WTC11 (cell line): ENCODE data around the gene RUFY2. TPM values are rescaled to one million over a fixed set of nuclear protein-coding genes. Genes with fewer than 3 reads are reported as not detected.
A peak's percentile ranks its signal among the peaks of the same experiment; 100 is the strongest.
"Not testable (repeated sequence)": the region's sequence is repeated elsewhere in the genome, so short reads cannot be mapped to it uniquely, and the experiment has no call there.

Experiments used
- ATAC-seq: fragments of 200-7000 bp; cut with Tn5 transposase; 2 replicates; pipeline ENCODE4 v1.10.0; 2021; ENCODE audit warnings: mild to moderate bottlenecking, moderate library complexity
- CTCF ChIA-PET: fragments of 300-600 bp; sonication (Branson Sonifier 250); formaldehyde crosslinking; loops from one replicate; lab custom pipeline; 2021; ENCODE audit warnings: antibody characterized with exemption; lab: Charles Lee
- POLR2A ChIA-PET: fragments of 350-600 bp; sonication (Branson Sonifier 250); formaldehyde crosslinking; loops from one replicate; lab custom pipeline; 2021; ENCODE audit warnings: antibody characterized with exemption; lab: Charles Lee
- DNase-seq: peaks from one replicate; pipeline ENCODE4 v3.0.0; 2021; ENCODE audit warnings: low spot score
- H3K27ac Mint-ChIP-seq: 2 replicates; pipeline ENCODE4 v1.8.0; 2021; ENCODE audit warnings: mixed read lengths
- H3K27me3 Mint-ChIP-seq: 2 replicates; pipeline ENCODE4 v1.8.0; 2021; ENCODE audit warnings: low read depth, mild to moderate bottlenecking, moderate library complexity, mixed read lengths
- H3K36me3 Mint-ChIP-seq: 2 replicates; pipeline ENCODE4 v1.8.0; 2021; ENCODE audit warnings: mixed read lengths
- H3K4me1 Mint-ChIP-seq: 2 replicates; pipeline ENCODE4 v1.8.0; 2022; ENCODE audit warnings: mixed read lengths
- H3K4me3 Mint-ChIP-seq: 2 replicates; pipeline ENCODE4 v1.8.0; 2021; ENCODE audit warnings: mild to moderate bottlenecking, moderate library complexity, mixed read lengths
- H3K9me3 Mint-ChIP-seq: 2 replicates; pipeline ENCODE4 v1.8.0; 2021; ENCODE audit warnings: mixed read lengths
- CTCF ChIP-seq: fragments of 200-600 bp; IDR thresholded peaks from 2 replicates; pipeline ENCODE4 v1.8.0; 2022; ENCODE audit warnings: antibody characterized with exemption
- ESRRA ChIP-seq: sonication (generic); formaldehyde crosslinking; IDR thresholded peaks from 2 replicates; pipeline ENCODE4 v1.8.1; 2022; ENCODE audit warnings: mild to moderate bottlenecking, missing genetic modification reagents, borderline replicate concordance
- ETV6 ChIP-seq: sonication (generic); formaldehyde crosslinking; IDR thresholded peaks from 2 replicates; pipeline ENCODE4 v1.8.1; 2022; ENCODE audit warnings: mild to moderate bottlenecking, missing genetic modification reagents
- GRHL2 ChIP-seq: fragments of 250-450 bp; sonication (Bioruptor Pico); IDR thresholded peaks from 2 replicates; pipeline ENCODE4 v1.8.0; 2022; ENCODE audit warnings: mild to moderate bottlenecking, moderate library complexity; ENCODE audit not compliant: insufficient replicate concordance, severe bottlenecking
- IRF1 ChIP-seq: sonication (generic); formaldehyde crosslinking; IDR thresholded peaks from 2 replicates; pipeline ENCODE4 v1.8.0; 2023; ENCODE audit warnings: missing genetic modification reagents
- IRF2 ChIP-seq: sonication (generic); formaldehyde crosslinking; IDR thresholded peaks from 2 replicates; pipeline ENCODE4 v1.8.0; 2022; ENCODE audit warnings: low read depth, missing genetic modification reagents, borderline replicate concordance
- JAZF1 ChIP-seq: fragments of 250-450 bp; sonication (Bioruptor Pico); IDR thresholded peaks from 2 replicates; pipeline ENCODE4 v1.9.0; 2021; ENCODE audit warnings: moderate library complexity, mild to moderate bottlenecking, inconsistent platforms
- NR1H2 ChIP-seq: sonication (generic); formaldehyde crosslinking; IDR thresholded peaks from 2 replicates; pipeline ENCODE4 v1.9.0; 2021; ENCODE audit warnings: mild to moderate bottlenecking, moderate library complexity, missing genetic modification reagents
- PREB ChIP-seq: sonication (generic); formaldehyde crosslinking; IDR thresholded peaks from 2 replicates; pipeline ENCODE4 v1.8.1; 2022; ENCODE audit warnings: mild to moderate bottlenecking, missing genetic modification reagents, moderate library complexity, borderline replicate concordance
- RELA ChIP-seq: sonication (generic); formaldehyde crosslinking; IDR thresholded peaks from 2 replicates; pipeline ENCODE4 v1.8.1; 2022; ENCODE audit warnings: missing genetic modification reagents, mild to moderate bottlenecking, borderline replicate concordance
- TCF7 ChIP-seq: sonication (generic); formaldehyde crosslinking; IDR thresholded peaks from 2 replicates; pipeline ENCODE4 v1.8.0; 2022; ENCODE audit warnings: mild to moderate bottlenecking, low read depth, missing genetic modification reagents, moderate library complexity
- TEAD1 ChIP-seq: sonication (generic); formaldehyde crosslinking; IDR thresholded peaks from 2 replicates; pipeline ENCODE4 v1.8.0; 2022; ENCODE audit warnings: mild to moderate bottlenecking, missing genetic modification reagents
- USF2 ChIP-seq: sonication (generic); formaldehyde crosslinking; IDR thresholded peaks from 2 replicates; pipeline ENCODE4 v1.8.1; 2023; ENCODE audit warnings: mild to moderate bottlenecking, missing genetic modification reagents, moderate library complexity
- ZNF281 ChIP-seq: sonication (generic); formaldehyde crosslinking; IDR thresholded peaks from 2 replicates; pipeline ENCODE4 v1.8.0; 2023; ENCODE audit warnings: mild to moderate bottlenecking, missing genetic modification reagents
- ZNF671 ChIP-seq: fragments of 250-450 bp; sonication (Bioruptor Pico); IDR thresholded peaks from 2 replicates; pipeline ENCODE4 v1.8.0; 2021; ENCODE audit warnings: mild to moderate bottlenecking
- ZSCAN18 ChIP-seq: fragments of 250-450 bp; sonication (Bioruptor Pico); IDR thresholded peaks from 2 replicates; pipeline ENCODE4 v2.1.2; 2022; ENCODE audit warnings: mild to moderate bottlenecking, moderate library complexity
- total RNA-seq: library from RNA; stranded (reverse); gene quantifications from 3 replicates; pipeline ENCODE4 v1.2.3, GENCODE V29; 2021
- TF ChIP-seq, protein P1 (sequence below): sonication (generic); formaldehyde crosslinking; conservative IDR thresholded peaks from 2 replicates; pipeline ENCODE4 v1.8.1; 2022; ENCODE audit warnings: mild to moderate bottlenecking, missing genetic modification reagents

RUFY2 gene
- total RNA-seq, 1 experiment from 2014 or later: 10.3 TPM

GRCh38 chr10:68406815-68407548 lies at the start of gene RUFY2 (continued):
- TF ChIP-seq CTCF: peak; percentile 57
- TF ChIP-seq USF2 (CRISPR knock-in tag): no peak; the same call in 1 of the 2 replicates
- TF ChIP-seq, all 79 proteins: peak for 18

GRCh38 chr10:68449698-68450097 lies 42.6 kb upstream of the RUFY2 start:
- H3K36me3 Mint-ChIP-seq: peaks cover 50% of the 10 kb centered on the region
- ATAC-seq, POLR2A ChIA-PET, H3K9me3 Mint-ChIP-seq, H3K27ac Mint-ChIP-seq, DNase-seq, H3K27me3 Mint-ChIP-seq, H3K4me3 Mint-ChIP-seq, H3K4me1 Mint-ChIP-seq: not testable (repeated sequence)
- CTCF ChIA-PET: interaction anchor here (0.7 kb wide), 1 partner anchor 572 kb away, joined by 3 read pairs; no protein-coding TSS in a partner anchor

DNA sequence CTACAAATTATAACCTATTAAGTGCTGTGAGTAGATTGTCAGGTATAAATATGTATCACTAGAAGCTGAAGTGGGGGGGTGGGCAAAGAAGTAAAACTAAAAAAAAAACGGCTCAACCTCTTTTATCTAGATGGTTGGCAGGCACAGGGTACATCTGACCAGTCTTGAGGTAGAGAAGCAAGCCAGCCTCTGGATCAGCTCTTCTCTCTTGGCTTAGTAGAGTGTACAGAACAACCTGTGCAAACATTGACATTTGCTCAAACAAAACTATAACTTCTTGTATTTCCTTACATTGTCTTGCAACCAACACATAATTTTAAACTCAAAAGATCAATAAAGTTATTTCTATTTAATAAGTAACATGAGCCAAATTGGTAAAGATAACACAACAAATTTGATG lies 39.1 kb upstream of the RUFY2 start:
- Mint-ChIP-seq H3K27ac (no peak overlapping the region), H3K9me3 (no peaks in the 10 kb centered on the region), H3K27me3 (no peaks in the 10 kb centered on the region), H3K4me1 (no peaks in the 10 kb centered on the region), H3K4me3 (no peak overlapping the region)
- ChIA-PET POLR2A (no interaction called here), CTCF (interaction anchor here (0.7 to 1.2 kb wide), 2 partner anchors 39 to 1136 kb away, joined by 3 read pairs; partner anchors contain the start of gene RUFY2)
- no peak for ATAC-seq
- no peak for DNase-seq
- TF ChIP-seq ETV6 (CRISPR knock-in tag) (no peak), TEAD1 (CRISPR knock-in tag) (no peak), RELA (CRISPR knock-in tag) (no peak), IRF1 (CRISPR knock-in tag) (no peak), PREB (CRISPR knock-in tag) (no peak), JAZF1 (CRISPR knock-in tag) (no peak)
- TF ChIP-seq, protein P1, sequence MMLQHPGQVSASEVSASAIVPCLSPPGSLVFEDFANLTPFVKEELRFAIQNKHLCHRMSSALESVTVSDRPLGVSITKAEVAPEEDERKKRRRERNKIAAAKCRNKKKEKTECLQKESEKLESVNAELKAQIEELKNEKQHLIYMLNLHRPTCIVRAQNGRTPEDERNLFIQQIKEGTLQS: no peak
- TF ChIP-seq, all 79 proteins: peak for 0
- H3K36me3 Mint-ChIP-seq: peaks cover 45% of the 10 kb centered on the region

GRCh38 chr10:68442971-68443370 lies 35.9 kb upstream of the RUFY2 start:
- POLR2A ChIA-PET: no interaction called here
- ATAC-seq (no peak), DNase-seq (no peak)
- H3K4me1 Mint-ChIP-seq: no peaks in the 10 kb centered on the region
- H3K4me3 Mint-ChIP-seq: no peak overlapping the region
- CTCF ChIA-PET: no interaction called here
- peaks cover 37% of the 10 kb centered on the region for H3K36me3 Mint-ChIP-seq
- no peaks in the 10 kb centered on the region for H3K9me3 Mint-ChIP-seq
- no peaks in the 10 kb centered on the region for H3K27me3 Mint-ChIP-seq
- no peak overlapping the region for H3K27ac Mint-ChIP-seq
- TF ChIP-seq ESRRA (CRISPR knock-in tag): no peak
- TF ChIP-seq RELA (CRISPR knock-in tag): no peak
- no peak for TF ChIP-seq TCF7 (CRISPR knock-in tag)
- no peak for TF ChIP-seq GRHL2
- no peak for TF ChIP-seq ZNF281 (CRISPR knock-in tag)
- TF ChIP-seq ZNF671 (CRISPR knock-in tag): no peak
- no peak for TF ChIP-seq IRF2 (CRISPR knock-in tag)
- TF ChIP-seq NR1H2 (CRISPR knock-in tag): no peak
- TF ChIP-seq, protein P1: no peak
- no peak for TF ChIP-seq ZSCAN18 (CRISPR knock-in tag)
- TF ChIP-seq, all 79 proteins: peak for 0
